T-helper 1 cell treated with Interleukin-12 subunit alpha and Interleukin-12 subunit beta and Interleukin-4 antibody, amounts not matched to agents 30 ng/mL and 1 ng/mL, for 36 hours (primary cell): Measurements from ENCODE around the gene ZBTB25. TPM values are rescaled to one million over a fixed set of nuclear protein-coding genes. Genes with fewer than 3 reads are reported as not detected.

Experiments
- intact Hi-C: fragments of 100-400 bp; cut with micrococcal nuclease; formaldehyde crosslinking; loops from one replicate; pipeline ENCODE4 v1.15.1; 2024
- total RNA-seq: library from RNA; stranded (reverse); gene quantifications from 2 replicates; pipeline ENCODE4 v1.2.3, GENCODE V29; 2022

Gene ZBTB25
- total RNA-seq, 1 donor from 2014 or later: 28.3 TPM

GRCh38 chr14:64488590-64489099 is 15.0 kb downstream of the ZBTB25 start:
- intact Hi-C loops: no loop called here

GRCh38 chr14:64478634-64479250 is 24.9 kb downstream of the ZBTB25 start:
- intact Hi-C loops: loop anchor here (1.0 to 2.0 kb wide), 6 partner anchors 24 to 175 kb away; partner anchors contain the start of gene ZBTB25

- intact Hi-C loops: no loop called here
Measured at GRCh38 chr14:64476438-64476837, 27.2 kb downstream of the ZBTB25 start.

- intact Hi-C loops: no loop called here
Measured at GRCh38 chr14:64475585-64476273, 27.9 kb downstream of the ZBTB25 start.

GRCh38 chr14:64474698-64475097 is 28.9 kb downstream of the ZBTB25 start:
- intact Hi-C loops: loop anchor here (1.0 kb wide), 1 partner anchor 9 kb away; the partner anchor contains the start of gene AKAP5

- intact Hi-C loops: loop anchor here (1.0 kb wide), 1 partner anchor 9 kb away; the partner anchor contains the start of gene AKAP5
Measured at GRCh38 chr14:64474041-64474440, 29.6 kb downstream of the ZBTB25 start.

GRCh38 chr14:64468451-64468850 is 35.2 kb downstream of the ZBTB25 start:
- intact Hi-C loops: no loop called here

GRCh38 chr14:64467566-64467965 is 36.1 kb downstream of the ZBTB25 start:
- intact Hi-C loops: no loop called here

GRCh38 chr14:64467101-64467500 is 36.5 kb downstream of the ZBTB25 start:
- intact Hi-C loops: no loop called here

- intact Hi-C loops: loop anchor here (1.0 to 2.0 kb wide), 8 partner anchors 8 to 128 kb away; partner anchors contain the start of genes HSPA2 and MTHFD1
Measured at GRCh38 chr14:64465831-64466554, 37.6 kb downstream of the ZBTB25 start.

GRCh38 chr14:64465191-64465822 is 38.3 kb downstream of the ZBTB25 start, which contains the start of gene AKAP5:
AKAP5 (plus strand) TSS chr14:64465499; CDS start chr14:64468395, 2,896 bp downstream.
- intact Hi-C loops: loop anchor here (1.0 to 2.0 kb wide), 8 partner anchors 9 to 127 kb away; partner anchors contain the start of genes HSPA2 and MTHFD1

GRCh38 chr14:64464651-64465050 is 39.0 kb downstream of the ZBTB25 start:
- intact Hi-C loops: loop anchor here (1.0 to 2.0 kb wide), 8 partner anchors 9 to 126 kb away; partner anchors contain the start of genes HSPA2 and MTHFD1

- intact Hi-C loops: loop anchor here (2.0 kb wide), 2 partner anchors 19 to 77 kb away; partner anchors contain the start of gene HSPA2
Measured at GRCh38 chr14:64463873-64464272, 39.8 kb downstream of the ZBTB25 start.

GRCh38 chr14:64463195-64463594 is 40.4 kb downstream of the ZBTB25 start:
- intact Hi-C loops: no loop called here

GRCh38 chr14:64461221-64461620 is 42.4 kb downstream of the ZBTB25 start:
- intact Hi-C loops: no loop called here

GRCh38 chr14:64459405-64460136 is 44.1 kb downstream of the ZBTB25 start:
- intact Hi-C loops: no loop called here

GRCh38 chr14:64454671-64455070 is 49.0 kb downstream of the ZBTB25 start:
- intact Hi-C loops: loop anchor here (1.0 kb wide), 1 partner anchor 11 kb away; the partner anchor contains the start of gene AKAP5

GRCh38 chr14:64450255-64450654 is 53.4 kb downstream of the ZBTB25 start:
- intact Hi-C loops: no loop called here

GRCh38 chr14:64447876-64448670 is 55.6 kb downstream of the ZBTB25 start:
- intact Hi-C loops: no loop called here
